ENCODE data around the gene DLGAP3. TPM values are rescaled to one million over a fixed set of nuclear protein-coding genes. Genes with fewer than 3 reads are reported as not detected.

The DLGAP3 gene
- total and polyA plus RNA-seq, 8 donors: 0.15 to 0.29 (median 0.18) TPM; not detected in 3

- 54 to 93% (median 59%) methylated on average over 1 to 2 of the region's 2 CpGs for WGBS, 5 donors
Observed at GRCh38 chr1:34870395-34870794, 59.1 kb downstream of the DLGAP3 start.

DNA sequence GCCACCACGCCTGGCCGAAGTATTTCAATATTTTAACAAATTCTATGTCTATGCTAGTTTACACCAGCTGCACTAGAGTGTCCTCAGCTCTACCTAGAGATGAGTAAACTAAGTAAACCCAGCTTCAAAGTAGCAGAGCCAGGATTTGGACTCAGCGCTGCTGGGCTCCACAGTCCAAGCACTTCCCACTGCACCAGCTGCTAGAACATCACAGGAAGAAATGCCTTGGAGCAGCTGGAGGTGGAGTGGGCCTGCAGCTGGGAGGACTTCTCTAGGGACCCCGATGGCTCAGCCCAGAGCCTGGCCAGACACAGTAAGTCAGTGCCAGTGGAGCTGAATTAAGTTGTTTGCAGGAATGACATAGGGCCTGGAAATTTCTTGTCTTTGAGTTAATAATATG is 59.7 kb downstream of the DLGAP3 start:
- peaks cover 0 to 27% (median 17%) of the 10 kb centered on the region in 3 donors for H3K27me3 ChIP-seq
- no peaks in the 10 kb centered on the region for H3K36me3 ChIP-seq
- H3K27ac ChIP-seq: no peak overlapping the region
- no peaks in the 10 kb centered on the region for H3K9me3 ChIP-seq
- TF ChIP-seq POLR2A (IDR thresholded peaks at IDR 0.05) (no peak), EP300 (IDR thresholded peaks at IDR 0.05) (no peak), POLR2AphosphoS5 (IDR thresholded peaks at IDR 0.05) (no peak), CTCF (IDR thresholded peaks at IDR 0.05) (no peak)
- no peak for DNase-seq
- 87 to 91% (median 89%) methylated on average over 4 of the region's 4 CpGs for WGBS, 5 donors
- peaks cover 11 to 21% (median 16%) of the 10 kb centered on the region in 4 donors for H3K4me1 ChIP-seq
- H3K4me3 ChIP-seq: no peak overlapping the region
- intact Hi-C loops (cut with DNase I; ENCODE audit: low total_unique reads): no loop called here

More at GRCh38 chr1:34870395-34870794, 59.1 kb downstream of the DLGAP3 start:
- DNase-seq: no peak
- no peaks in the 10 kb centered on the region for H3K9me3 ChIP-seq
- H3K27me3 ChIP-seq: peaks cover 0 to 31% (median 19%) of the 10 kb centered on the region in 3 donors
- H3K36me3 ChIP-seq: no peaks in the 10 kb centered on the region
- H3K27ac ChIP-seq: no peak overlapping the region
- H3K4me1 ChIP-seq: peaks cover 10 to 18% (median 13%) of the 10 kb centered on the region in 4 donors
- TF ChIP-seq EP300 (IDR thresholded peaks at IDR 0.05) (no peak), POLR2A (IDR thresholded peaks at IDR 0.05) (no peak), CTCF (IDR thresholded peaks at IDR 0.05) (no peak), POLR2AphosphoS5 (IDR thresholded peaks at IDR 0.05) (no peak)
- intact Hi-C loops (cut with DNase I; ENCODE audit: low total_unique reads): no loop called here
- H3K4me3 ChIP-seq: no peak overlapping the region

DNA sequence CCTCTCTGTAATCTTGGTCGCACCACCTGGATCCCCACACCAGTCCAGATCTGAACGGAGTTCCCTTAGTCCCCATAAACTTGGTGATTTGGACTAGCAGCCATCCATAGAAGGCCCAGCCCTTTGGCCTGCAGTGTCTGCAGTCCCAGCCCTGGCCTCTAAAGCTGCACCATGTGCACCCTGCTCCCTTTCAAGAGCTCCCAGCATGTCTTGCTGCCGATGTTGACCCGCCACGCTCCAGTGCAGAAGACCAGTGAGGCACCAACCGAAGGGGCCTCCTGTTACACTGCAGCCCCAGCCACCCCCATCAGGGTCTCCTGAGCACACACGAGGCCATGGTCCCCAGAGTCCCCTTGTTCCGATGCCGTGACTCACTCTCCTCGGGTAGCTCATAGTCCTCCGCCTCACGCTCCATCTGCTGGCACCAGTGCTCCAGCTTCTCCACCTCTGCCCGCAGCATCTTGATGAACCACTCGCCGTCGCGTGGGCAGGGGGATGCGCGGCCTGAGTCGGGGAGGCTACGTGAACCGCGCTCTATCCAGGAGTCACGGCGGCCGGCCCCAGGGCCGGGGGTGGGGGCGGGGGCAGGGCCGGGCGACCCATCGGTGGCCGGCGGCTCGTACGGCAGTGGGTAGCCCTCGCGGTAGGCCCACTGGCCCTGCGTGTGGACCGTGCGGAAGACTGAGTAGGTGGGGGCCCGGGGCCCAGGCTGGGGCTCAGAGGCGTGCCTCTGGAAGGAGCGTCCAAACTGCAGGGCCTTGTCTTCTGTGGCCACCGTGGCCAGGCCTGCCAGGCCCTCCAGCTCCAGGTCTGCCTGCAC is 61.0 kb downstream of the DLGAP3 start:
- H3K4me1 ChIP-seq: peaks cover 11 to 21% (median 16%) of the 10 kb centered on the region in 4 donors
- intact Hi-C loops (cut with DNase I; ENCODE audit: low total_unique reads): no loop called here
- no peak overlapping the region for H3K4me3 ChIP-seq
- DNase-seq: no peak
- H3K27ac ChIP-seq: no peak overlapping the region
- TF ChIP-seq EP300 (IDR thresholded peaks at IDR 0.05): no peak
- no peak for TF ChIP-seq POLR2AphosphoS5 (IDR thresholded peaks at IDR 0.05)
- no peak for TF ChIP-seq CTCF (IDR thresholded peaks at IDR 0.05)
- no peak for TF ChIP-seq POLR2A (IDR thresholded peaks at IDR 0.05)
- H3K27me3 ChIP-seq: peaks cover 0 to 13% (median 13%) of the 10 kb centered on the region in 3 donors
- H3K9me3 ChIP-seq: no peaks in the 10 kb centered on the region
- H3K36me3 ChIP-seq: no peaks in the 10 kb centered on the region
- 90 to 94% (median 92%) methylated on average over 23 to 44 of the region's 44 CpGs for WGBS, 5 donors

GRCh38 chr1:34867415-34867814 is 62.0 kb downstream of the DLGAP3 start:
- TF ChIP-seq POLR2AphosphoS5 (IDR thresholded peaks at IDR 0.05): no peak
- TF ChIP-seq EP300 (IDR thresholded peaks at IDR 0.05): no peak
- no peak for TF ChIP-seq POLR2A (IDR thresholded peaks at IDR 0.05)
- TF ChIP-seq CTCF (IDR thresholded peaks at IDR 0.05): no peak
- WGBS, 5 donors: 82 to 93% (median 92%) methylated on average over 5 to 6 of the region's 6 CpGs
- Histone ChIP-seq H3K27me3 (peaks cover 0 to 8% (median 3%) of the 10 kb centered on the region in 3 donors), H3K36me3 (no peaks in the 10 kb centered on the region), H3K4me3 (no peak overlapping the region), H3K9me3 (no peaks in the 10 kb centered on the region), H3K27ac (no peak overlapping the region), H3K4me1 (peaks cover 11 to 21% (median 16%) of the 10 kb centered on the region in 4 donors)
- intact Hi-C loops (cut with DNase I; ENCODE audit: low total_unique reads): no loop called here
- DNase-seq: no peak

All from stomach (tissue), 9 donors.